NCI-H1436 treated with DMSO at 0.1 percent for 48 hours (cell line): ENCODE results near the gene IQSEC1.

Source experiments
- DNase-seq: peaks from one replicate; lab custom pipeline; 2025; lab: John Stamatoyannopoulos, UW

Gene IQSEC1

DNA sequence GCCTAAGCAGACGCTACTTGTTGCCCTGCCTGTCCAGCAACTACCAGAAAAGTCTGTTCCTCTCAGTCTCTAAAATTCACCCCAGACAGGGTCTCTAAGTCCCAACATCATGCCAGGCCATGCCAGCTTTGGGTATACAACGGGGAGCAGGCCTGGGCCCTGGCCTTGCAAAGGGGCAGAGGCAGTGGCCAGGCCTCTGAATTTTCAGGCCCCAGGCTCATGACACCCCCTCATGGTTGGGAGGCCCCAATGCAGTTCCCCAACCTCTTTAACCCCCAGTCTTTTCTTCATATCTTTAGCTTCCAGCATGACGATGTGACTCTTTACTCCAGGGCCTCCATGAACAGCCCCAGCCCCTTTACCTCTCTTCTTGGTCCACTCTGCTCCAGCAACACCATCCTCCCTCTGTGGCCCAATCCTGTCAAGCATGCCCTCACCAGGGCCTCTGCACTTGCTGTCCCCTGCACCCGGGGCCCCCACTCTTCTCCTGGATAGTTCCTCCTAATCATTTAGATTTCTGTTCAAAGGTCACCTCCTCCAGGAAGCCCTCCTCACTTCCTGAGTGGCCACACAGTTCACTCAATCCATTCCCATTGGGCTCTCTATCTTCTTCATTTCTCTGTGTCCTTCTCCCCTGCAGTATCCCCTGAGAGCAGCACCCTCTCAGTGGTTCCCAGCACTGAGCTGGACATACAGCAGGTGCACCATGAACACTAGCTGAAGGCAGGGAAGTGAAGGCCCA, 4.8 kb downstream of the IQSEC1 start:
- DNase-seq, result no peak

DNA sequence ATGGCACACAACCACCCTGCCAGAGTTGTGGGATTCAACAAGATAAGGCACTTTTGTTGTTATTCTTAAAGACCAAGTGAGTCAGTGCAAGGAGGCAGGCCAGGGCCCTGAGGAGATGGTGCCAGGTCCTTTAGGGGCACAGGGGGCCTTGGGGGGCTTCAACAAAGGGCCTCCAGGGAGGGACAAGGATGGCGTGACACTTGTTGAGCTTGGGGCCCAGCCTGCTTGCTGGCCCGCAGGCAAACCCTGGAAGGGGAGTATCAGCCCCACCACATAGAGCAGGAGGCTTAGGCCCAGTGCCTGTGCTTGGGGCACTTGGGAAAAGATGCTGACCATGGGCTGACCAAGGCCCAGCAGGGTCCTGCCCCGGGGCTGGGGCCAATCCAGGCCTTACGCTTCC, 5.5 kb downstream of the IQSEC1 start:
- DNase-seq, result no peak

DNA sequence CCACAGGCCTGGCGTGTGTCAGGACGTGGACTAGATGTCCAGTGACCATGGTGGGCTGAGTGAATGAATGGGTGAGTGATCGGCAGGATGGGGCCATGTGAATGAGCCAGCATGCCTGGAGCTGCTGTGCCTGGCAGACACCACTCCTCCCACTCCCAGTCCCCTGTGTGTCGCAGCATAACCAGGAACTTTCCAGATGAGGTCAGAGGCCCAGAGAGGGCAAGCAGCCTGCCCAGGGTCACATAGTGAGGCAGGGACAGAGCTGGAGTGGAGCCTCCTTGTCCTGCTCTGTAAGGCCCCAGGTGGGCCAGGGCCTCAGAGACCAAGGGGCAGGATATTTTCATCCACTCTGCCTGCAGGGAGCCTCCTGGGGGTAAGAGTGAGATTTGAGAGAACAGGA, 6.4 kb downstream of the IQSEC1 start:
- no peak for DNase-seq

DNA sequence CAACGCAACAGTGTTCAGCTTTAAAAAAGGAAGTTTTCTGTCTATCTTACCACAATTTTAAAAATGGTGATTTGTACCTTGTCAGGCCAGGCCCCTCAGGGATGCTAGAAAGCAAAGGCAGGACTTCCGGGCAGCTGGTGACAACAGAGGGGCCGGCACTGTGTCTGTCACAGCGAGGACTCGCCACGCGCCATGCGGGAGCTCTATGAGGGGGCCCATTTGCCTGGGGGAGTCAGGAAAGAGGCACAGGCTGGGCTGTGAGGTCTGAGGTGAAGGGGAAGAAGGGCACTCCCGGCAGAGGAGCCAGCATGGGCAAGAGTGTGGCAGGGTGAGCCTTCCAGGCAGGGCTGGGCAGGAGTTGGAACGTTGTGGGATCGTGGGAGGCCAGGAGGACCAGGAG, 7.0 kb downstream of the IQSEC1 start:
- DNase-seq, result no peak

DNA sequence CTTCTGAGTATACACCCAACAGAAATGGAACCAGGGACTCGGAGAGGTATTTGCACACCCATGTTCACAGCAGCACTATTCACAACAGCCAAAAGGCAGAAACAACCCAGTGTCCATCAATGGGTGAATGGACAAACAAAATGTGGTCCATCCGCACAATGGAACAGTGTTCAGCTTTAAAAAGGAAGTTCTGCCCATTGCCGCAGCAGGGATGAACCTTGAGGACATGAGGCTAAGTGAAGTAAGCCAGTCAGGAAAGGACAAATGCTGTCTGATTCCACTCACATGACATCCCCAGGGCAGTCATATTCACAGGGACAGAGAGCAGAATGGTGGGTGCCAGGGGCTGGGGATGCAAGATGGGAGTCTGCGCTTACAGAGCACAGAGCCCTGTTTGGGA, 7.5 kb downstream of the IQSEC1 start:
- DNase-seq, result no peak

DNA sequence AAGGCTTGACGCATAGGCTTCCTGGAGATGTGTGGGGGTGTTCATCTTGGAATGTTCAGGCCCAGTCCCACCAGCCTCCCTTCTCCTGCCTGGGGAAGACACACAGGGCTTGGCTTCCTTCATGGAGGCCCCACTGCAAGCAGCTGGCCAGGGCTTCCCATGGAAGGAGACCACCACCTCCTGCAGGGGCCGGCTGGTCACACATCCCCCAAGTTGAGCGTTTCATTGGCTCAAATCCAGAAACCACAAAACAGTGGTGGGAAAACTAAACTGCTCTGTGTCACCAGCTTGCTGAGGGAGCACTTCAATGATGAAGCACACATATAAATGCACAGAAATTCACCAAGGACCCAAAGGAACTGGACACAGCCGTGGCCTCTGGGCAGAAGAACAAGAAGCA, 8.3 kb downstream of the IQSEC1 start:
- no peak for DNase-seq

DNA sequence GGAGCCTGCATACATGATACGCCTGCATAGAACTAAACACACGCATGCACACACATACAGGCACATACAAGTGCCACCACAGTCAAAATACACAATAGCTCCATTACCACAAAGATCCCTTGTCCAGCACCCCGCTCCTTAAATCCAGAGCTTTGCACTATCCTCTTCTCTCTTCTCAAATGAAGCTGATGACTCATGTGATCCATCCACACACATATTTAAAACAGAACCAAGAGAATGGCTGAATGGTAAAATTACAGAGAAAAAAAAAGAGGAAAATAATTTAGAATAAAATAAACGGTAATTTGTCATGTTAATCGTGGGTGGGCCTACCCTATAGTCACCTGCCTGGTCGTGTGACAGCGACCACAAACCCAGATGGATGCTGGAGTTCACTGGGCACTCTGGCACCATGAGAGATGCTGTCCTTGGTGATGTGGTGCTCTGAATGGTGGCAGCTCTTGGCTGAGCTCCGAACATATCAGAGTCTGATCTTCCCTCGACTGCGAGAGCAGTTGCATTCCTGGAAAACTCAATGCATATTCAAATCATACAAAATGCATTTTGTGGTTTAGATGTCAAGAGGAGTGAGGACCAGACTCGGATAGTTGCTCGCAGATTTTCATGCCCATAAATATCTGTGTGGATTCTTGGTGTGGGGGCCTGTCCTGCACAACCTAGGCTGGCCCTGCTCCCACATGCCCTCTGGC, 8.9 kb downstream of the IQSEC1 start:
- DNase-seq, result no peak

DNA sequence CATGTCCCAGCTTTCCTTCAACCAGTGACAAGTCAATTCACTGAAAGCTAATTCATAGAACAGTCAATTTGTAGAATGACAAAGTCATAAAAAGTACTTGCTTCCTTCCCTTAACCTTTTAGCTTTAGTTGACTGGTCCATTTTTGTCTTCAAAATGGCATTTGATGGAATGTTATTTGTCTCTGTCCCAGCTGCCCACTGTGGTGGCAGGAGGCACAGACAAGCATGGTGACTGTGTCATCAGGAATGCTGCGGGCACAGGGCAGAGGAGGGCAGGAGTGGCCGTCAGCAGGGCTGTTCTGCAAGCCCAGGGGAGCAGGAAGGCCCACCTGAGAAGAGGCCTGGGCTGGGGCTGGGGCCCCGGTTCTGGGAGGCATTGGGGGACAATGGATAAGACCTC, 10.0 kb downstream of the IQSEC1 start:
- no peak for DNase-seq

DNA sequence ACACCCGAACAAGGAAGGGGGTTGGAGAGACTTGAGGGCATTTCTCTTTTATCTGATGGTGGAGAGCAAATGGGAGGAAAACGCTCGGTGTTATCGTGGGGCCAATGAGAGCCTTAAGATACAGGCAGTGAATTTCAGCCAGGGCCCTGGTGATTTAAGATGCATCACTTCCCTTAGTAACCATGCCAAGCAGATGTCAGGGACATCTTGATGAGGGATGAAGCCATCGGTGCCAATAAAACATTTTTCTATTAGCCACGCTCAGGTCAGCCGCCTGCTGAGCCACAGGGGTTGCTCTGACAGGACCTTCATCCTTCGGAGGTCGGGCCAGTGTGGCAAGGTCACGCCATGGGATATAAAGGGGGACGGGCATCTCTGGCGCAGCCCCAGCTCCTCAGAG, 10.6 kb downstream of the IQSEC1 start:
- no peak for DNase-seq

DNA sequence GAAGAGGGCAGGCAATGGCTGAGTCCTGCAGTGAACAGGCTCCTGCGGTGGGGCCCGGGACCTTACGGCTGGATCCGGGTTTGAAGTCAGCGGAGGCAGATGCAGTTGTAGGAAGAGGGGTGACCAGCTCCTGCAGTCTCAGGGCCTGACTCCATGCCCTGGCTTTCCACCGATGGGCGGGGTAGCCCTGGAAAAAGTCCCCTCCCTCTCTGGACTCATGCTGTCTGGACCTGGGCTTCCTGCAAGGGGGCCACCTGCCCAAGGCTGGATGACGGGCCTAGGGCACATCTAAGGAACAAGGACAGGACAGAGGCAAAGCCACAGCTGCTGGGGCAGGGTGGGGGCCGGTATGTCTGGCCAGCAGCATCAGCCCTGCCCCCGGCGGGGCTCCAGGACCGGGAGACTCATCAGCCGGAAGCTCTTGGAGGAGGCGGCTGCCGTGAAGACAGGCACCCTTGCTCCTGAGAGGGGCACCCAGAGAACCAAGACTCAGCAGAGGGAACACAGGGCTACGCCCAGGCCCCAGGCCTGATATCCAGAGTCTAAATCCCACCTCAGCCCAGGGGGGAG, 12.8 kb downstream of the IQSEC1 start:
- no peak for DNase-seq

DNA sequence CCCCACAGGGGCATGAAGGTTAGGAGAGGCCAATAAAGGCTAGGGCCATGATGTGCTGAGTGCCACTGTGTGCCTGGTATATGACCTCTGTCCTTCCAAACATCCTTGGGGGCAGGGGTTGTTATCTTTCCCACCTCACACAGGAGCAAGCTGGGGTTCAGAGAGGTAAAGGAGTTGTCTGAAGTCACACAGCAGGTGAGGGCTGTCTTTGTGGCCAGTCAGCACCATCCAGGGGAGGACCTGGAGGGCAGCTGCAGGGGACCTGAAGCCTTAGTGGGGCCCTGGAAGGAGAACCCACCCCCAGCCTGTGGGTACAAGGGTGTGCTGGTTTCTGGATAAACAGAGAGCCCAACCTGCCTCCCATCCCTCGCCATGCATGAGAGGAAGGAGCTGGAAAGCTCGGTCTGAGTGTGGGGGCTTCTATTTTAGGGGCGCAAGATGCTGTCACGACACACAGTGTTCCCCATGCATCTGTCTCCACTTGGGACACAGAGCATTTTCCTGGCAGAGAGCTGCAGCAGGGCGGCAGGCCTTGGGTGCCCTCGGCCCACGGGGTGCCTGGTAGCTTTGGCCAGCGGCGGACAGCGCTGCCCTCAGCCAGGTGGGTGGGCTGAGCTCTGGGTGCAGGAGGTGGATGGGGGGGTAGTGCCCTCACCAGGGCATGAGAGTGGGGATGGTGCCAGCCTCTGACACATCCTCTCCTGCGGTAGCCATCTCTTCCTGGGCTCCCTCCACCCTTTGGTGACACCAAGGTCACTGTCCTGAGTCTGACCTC, 14.7 kb downstream of the IQSEC1 start:
- DNase-seq, result no peak

DNA sequence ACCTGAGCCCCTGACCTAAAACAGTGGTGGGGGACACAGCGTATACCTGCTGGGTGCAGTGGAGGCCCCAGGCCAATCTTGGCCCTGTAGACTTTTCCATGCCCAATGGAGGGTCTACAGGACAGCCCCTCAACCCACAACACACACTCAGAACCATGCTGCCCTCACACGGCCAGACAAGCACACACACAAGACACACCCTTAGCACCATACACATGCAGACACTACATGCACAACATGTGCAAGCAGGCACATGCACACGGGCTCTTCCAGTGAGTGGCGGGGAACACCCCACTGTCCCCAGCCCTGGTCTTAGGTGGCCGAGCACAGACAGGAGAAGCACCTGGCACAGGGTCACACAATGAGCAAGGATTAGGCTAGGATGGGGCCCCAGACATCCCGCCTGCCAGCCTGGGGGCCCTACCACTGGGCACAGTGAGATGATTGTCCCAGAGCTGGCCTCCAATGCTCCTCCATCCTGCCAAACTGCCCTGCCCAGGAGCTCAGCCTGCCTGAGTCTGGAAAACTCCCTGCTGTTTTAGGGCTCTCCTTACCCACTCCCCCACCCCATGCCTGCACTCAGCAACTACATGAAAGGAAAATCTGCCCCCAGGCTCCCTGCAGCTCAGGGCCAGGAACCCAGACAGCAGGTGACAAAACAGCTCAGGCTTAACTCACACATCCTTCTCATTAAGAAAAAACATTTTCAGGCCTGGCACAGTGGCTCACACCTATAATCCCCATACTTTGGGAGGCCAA, 15.8 kb downstream of the IQSEC1 start:
- no peak for DNase-seq

DNA sequence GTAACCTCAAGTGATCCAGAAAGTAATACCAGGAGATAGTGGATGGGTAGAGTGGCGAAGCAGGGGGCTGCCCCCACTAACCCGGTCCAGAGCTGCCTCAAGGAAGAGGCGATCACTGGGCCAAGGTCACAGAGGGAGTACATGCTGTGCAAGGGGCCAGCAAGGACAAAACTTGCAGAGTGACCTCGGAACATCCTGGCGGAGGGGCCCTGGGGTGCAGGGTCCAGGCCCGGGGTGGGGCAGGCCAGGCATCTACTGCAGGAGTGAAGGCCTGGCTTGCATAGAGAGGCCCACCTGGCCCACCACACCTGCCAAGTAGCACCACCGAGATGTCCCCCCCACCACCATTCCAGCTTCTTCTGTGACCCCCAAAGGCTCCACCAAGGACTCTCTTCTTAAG, 17.6 kb downstream of the IQSEC1 start:
- no peak for DNase-seq

DNA sequence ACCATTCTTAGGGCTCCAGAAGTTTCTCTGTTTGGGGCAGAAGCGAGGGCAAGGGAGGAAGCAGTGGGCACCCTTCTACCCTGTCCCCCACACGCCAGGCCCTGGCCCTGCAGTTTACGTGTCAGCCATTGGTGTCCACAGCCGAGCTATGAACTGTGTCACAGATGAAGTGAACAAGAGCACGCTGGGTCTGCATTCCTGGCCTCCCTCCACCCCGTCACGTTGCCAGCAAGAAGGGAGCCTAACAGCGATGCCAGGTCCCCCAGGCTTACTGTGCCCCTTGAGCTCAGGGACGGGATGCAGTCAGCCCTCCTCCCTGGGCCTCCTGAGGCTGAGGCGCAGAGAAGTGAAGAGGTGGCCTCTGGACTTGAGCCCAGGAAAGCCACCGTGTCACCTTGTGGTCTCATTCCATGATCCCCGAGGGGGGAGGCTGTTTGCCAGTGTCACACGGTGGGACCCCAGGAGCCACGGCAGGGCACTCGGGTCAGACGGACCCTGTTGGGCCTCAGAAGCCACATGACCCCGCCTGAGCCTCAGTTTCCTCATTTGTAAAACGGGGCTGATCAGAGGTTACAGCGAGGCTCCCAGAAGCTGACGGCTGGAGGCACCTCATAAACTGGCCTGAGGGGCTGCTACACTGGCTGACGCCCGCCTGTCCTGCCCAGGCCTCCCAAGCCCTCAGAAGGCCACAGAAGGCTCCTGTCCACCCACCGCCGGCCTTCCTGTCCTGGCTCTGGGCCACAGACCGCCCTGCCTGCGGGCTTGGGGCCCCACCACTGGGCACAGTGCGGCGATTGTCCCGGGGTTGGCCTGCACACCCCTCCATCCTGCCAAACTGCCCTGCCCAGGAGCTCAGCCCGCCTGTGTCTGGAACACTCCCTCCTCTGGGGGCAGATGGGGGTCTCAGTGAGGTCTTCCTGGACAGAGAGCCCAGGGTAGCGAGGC, 18.6 kb downstream of the IQSEC1 start:
- DNase-seq, result no peak

DNA sequence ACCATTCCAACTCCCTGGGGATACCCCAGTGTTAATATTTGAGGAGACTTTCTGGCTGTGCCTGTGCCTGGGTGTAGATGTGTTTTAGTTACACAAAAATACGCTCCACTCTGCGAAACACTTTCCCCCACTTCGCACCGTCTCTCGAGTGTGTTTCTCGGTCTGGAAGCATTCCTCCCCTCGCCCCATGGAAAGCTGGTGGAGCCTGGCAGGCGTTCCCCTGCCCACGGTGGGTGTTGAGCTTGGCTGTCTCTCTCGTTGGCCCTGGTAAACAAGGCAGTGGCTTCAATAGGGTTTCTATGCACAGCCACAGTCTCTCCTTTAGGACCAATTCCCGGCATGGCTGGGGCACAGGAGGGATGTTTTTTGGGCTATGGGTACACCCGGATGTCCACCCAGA, 19.3 kb downstream of the IQSEC1 start:
- no peak for DNase-seq

DNA sequence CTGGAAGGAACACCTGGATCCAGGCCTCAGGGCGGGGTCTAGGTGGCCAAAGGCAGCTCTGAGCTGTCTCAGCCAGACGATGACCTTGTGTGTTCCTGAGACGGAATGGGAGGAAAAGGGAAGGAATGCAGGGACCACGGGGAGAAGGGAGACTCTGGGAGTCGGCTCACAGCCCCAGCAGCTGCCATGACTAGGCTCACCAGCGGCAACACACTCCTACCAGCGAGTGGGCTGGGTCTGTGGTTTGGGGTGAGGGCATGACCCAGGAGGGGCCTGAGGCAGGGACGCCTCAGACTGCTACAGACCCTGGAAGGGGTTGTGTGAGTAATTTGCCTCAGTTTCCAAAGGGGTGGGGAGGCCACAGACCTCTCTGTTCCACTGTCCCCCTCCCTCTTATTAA, 19.8 kb downstream of the IQSEC1 start:
- DNase-seq, result no peak

DNA sequence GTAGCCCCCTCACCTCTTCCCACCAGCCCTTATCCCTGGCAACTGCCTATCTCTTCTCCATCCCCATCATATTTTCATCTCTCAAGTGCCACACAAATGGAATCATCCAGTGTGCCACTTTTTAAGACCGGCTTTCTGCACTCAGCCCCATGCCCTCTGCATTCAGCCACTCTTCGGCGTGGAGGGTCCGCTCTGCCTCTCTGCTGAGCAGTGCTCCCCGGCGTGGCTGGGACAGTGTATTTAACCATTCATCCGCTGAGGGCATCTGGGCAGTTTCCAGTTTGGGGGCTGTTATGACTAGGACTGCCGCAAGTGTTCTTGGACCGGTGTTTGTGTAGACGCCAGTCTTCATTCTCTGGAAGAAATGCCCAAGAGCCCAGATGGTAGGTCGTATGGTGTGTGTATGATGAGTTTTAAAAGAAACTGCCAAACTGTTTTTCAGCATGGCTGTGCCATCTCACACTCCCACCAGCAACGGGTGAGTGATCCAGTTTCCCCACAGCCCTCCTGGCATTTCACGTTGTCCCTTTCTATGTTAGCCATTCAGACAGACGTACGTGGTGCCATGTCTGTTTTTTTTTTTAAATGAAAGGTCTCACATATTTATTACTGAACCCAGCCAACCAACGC, 20.9 kb downstream of the IQSEC1 start:
- no peak for DNase-seq

DNA sequence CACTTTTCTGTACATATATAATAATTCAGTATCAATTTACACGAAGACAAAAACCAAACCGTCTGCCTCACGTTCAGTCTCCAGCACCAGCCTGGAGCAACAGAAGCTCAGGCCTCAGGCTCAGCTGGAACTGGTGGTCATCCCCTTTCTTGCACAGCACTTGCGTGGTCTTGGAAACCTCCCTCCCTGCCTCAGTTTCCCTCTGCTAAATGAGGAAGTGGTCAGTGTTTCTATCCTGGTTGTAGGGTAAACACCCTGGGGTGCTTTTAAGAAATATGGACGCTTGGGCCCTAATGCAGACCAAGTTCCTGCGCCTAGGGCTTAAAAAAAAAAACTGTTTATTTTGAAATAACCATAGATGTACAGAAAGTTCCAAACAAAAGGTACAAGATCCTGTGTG, 21.6 kb downstream of the IQSEC1 start:
- DNase-seq, result no peak

DNA sequence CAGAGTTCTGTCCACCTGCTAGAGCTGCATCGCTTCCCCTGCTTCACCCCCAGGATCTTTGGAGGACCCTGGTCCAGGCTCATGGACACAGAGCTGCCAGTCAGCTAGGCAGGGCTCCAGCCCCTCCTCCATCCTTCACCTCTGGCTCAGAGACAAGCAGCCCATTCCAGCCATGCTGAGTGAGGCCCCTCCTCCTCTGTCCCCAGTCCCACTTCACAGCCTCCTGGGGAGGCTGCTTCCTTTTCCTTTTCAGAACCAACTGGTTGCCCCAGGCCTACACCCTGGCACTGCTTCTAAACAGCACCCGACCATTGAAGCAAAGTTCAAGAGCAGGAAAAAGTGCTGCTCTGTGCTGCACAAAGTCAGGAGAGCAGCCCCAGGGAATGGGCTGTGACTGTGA, 22.2 kb downstream of the IQSEC1 start:
- no peak for DNase-seq

DNA sequence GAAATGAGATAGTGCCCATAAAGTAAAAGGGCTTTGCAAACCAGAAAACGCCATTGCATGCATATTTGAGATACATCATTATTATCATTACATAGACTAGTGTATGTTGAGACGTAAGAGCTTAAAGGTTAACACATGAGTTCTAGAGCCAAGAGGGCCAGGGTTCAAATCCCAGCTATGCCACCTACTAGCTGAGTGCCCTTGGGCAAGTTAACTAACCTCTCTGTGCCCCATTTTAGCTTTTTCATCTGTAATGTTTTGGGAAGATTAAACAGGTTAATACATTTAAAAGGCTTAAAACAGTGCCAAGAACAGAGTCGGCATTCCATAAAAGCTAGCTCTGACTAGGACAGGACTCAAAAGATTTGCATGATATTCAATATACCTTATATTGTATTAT, 22.8 kb downstream of the IQSEC1 start:
- no peak for DNase-seq
